NOMO-1 treated with dmso at 0.1 percent for 144 hours (cell line): ENCODE data around the gene LRFN4.
A peak's percentile ranks its signal among the peaks of the same experiment; 100 is the strongest.

ENCODE experiments used
- DNase-seq: peaks from one replicate; lab custom pipeline; 2025; ENCODE audit not compliant: unreplicated experiment; lab: John Stamatoyannopoulos, UW

Gene LRFN4

GRCh38 chr11:66888282-66888681, 31.4 kb downstream of the LRFN4 start:
- no peak for DNase-seq

- no peak for DNase-seq
Measured at GRCh38 chr11:66889960-66890359, 33.1 kb downstream of the LRFN4 start.

GRCh38 chr11:66891851-66892660, 35.2 kb downstream of the LRFN4 start:
- DNase-seq = peak; percentile 54

- no peak for DNase-seq
Measured at GRCh38 chr11:66892911-66893310, 36.0 kb downstream of the LRFN4 start.

- no peak for DNase-seq
Measured at GRCh38 chr11:66894141-66894540, 37.3 kb downstream of the LRFN4 start.

GRCh38 chr11:66901964-66902390, 45.1 kb downstream of the LRFN4 start:
- DNase-seq = no peak

GRCh38 chr11:66902486-66903177, 45.8 kb downstream of the LRFN4 start:
- no peak for DNase-seq

GRCh38 chr11:66904055-66904454, 47.2 kb downstream of the LRFN4 start:
- no peak for DNase-seq

- DNase-seq = no peak
Measured at GRCh38 chr11:66904561-66904960, 47.7 kb downstream of the LRFN4 start.

GRCh38 chr11:66904981-66905521, 48.2 kb downstream of the LRFN4 start:
- DNase-seq = no peak

GRCh38 chr11:66905631-66906030, 48.8 kb downstream of the LRFN4 start:
- DNase-seq = no peak

- no peak for DNase-seq
Measured at GRCh38 chr11:66906061-66906733, 49.3 kb downstream of the LRFN4 start.

- DNase-seq = no peak
Measured at GRCh38 chr11:66907751-66908630, 51.1 kb downstream of the LRFN4 start.

- no peak for DNase-seq
Measured at GRCh38 chr11:66909181-66909580, 52.3 kb downstream of the LRFN4 start.

- no peak for DNase-seq
Measured at GRCh38 chr11:66910016-66910415, 53.2 kb downstream of the LRFN4 start.
